WTC11 (cell line): ENCODE results near the gene PEX19. TPM values are rescaled to one million over a fixed set of nuclear protein-coding genes. Genes with fewer than 3 reads are reported as not detected.
A peak's percentile ranks its signal among the peaks of the same experiment; 100 is the strongest.

ENCODE experiments used
- ATAC-seq: fragments of 200-7000 bp; cut with Tn5 transposase; 2 replicates; pipeline ENCODE4 v1.10.0; 2021; ENCODE audit warnings: mild to moderate bottlenecking, moderate library complexity
- CTCF ChIA-PET: fragments of 300-600 bp; sonication (Branson Sonifier 250); formaldehyde crosslinking; loops from one replicate; lab custom pipeline; 2021; ENCODE audit warnings: antibody characterized with exemption; lab: Charles Lee
- POLR2A ChIA-PET: fragments of 350-600 bp; sonication (Branson Sonifier 250); formaldehyde crosslinking; loops from one replicate; lab custom pipeline; 2021; ENCODE audit warnings: antibody characterized with exemption; lab: Charles Lee
- DNase-seq: peaks from one replicate; pipeline ENCODE4 v3.0.0; 2021; ENCODE audit warnings: low spot score
- H3K27ac Mint-ChIP-seq: 2 replicates; pipeline ENCODE4 v1.8.0; 2021; ENCODE audit warnings: mixed read lengths
- H3K27me3 Mint-ChIP-seq: 2 replicates; pipeline ENCODE4 v1.8.0; 2021; ENCODE audit warnings: low read depth, mild to moderate bottlenecking, moderate library complexity, mixed read lengths
- H3K36me3 Mint-ChIP-seq: 2 replicates; pipeline ENCODE4 v1.8.0; 2021; ENCODE audit warnings: mixed read lengths
- H3K4me1 Mint-ChIP-seq: 2 replicates; pipeline ENCODE4 v1.8.0; 2022; ENCODE audit warnings: mixed read lengths
- H3K4me3 Mint-ChIP-seq: 2 replicates; pipeline ENCODE4 v1.8.0; 2021; ENCODE audit warnings: mild to moderate bottlenecking, moderate library complexity, mixed read lengths
- H3K9me3 Mint-ChIP-seq: 2 replicates; pipeline ENCODE4 v1.8.0; 2021; ENCODE audit warnings: mixed read lengths
- EMX1 ChIP-seq: fragments of 250-450 bp; sonication (Bioruptor Pico); IDR thresholded peaks from 2 replicates; pipeline ENCODE4 v1.8.0; 2021; ENCODE audit warnings: mild to moderate bottlenecking
- ETV6 ChIP-seq: sonication (generic); formaldehyde crosslinking; IDR thresholded peaks from 2 replicates; pipeline ENCODE4 v1.8.1; 2022; ENCODE audit warnings: mild to moderate bottlenecking, missing genetic modification reagents
- GRHL2 ChIP-seq: fragments of 250-450 bp; sonication (Bioruptor Pico); IDR thresholded peaks from 2 replicates; pipeline ENCODE4 v1.8.0; 2022; ENCODE audit warnings: mild to moderate bottlenecking, moderate library complexity; ENCODE audit not compliant: insufficient replicate concordance, severe bottlenecking
- GTF2I ChIP-seq: fragments of 250-450 bp; sonication (Bioruptor Pico); conservative IDR thresholded peaks from 2 replicates; pipeline ENCODE4 v1.4.0; 2021; ENCODE audit warnings: mild to moderate bottlenecking
- HMGA2 ChIP-seq: fragments of 250-450 bp; sonication (Bioruptor Pico); IDR thresholded peaks from 2 replicates; pipeline ENCODE4 v1.4.0; 2021; ENCODE audit warnings: mild to moderate bottlenecking, moderate library complexity
- MYBL2 ChIP-seq: sonication (generic); formaldehyde crosslinking; IDR thresholded peaks from 2 replicates; pipeline ENCODE4 v1.8.1; 2023; ENCODE audit warnings: mild to moderate bottlenecking, moderate library complexity, missing genetic modification reagents
- NFATC4 ChIP-seq: fragments of 250-450 bp; sonication (Bioruptor Pico); IDR thresholded peaks from 2 replicates; pipeline ENCODE4 v1.9.0; 2021; ENCODE audit warnings: mild to moderate bottlenecking
- TEAD4 ChIP-seq: sonication (generic); formaldehyde crosslinking; IDR thresholded peaks from 2 replicates; pipeline ENCODE4 v1.8.0; 2022; ENCODE audit warnings: mild to moderate bottlenecking, missing genetic modification reagents
- ZNF121 ChIP-seq: sonication (generic); formaldehyde crosslinking; IDR thresholded peaks from 2 replicates; pipeline ENCODE4 v1.8.0; 2023; ENCODE audit warnings: missing genetic modification reagents
- total RNA-seq: library from RNA; stranded (reverse); gene quantifications from 3 replicates; pipeline ENCODE4 v1.2.3, GENCODE V29; 2021
- TF ChIP-seq, protein P1 (sequence below): sonication (generic); formaldehyde crosslinking; IDR thresholded peaks from 2 replicates; pipeline ENCODE4 v1.8.1; 2023; ENCODE audit warnings: mild to moderate bottlenecking, moderate library complexity, missing genetic modification reagents
- TF ChIP-seq, protein P2 (sequence below): sonication (generic); formaldehyde crosslinking; IDR thresholded peaks from 2 replicates; pipeline ENCODE4 v1.8.1; 2022; ENCODE audit warnings: mild to moderate bottlenecking, missing genetic modification reagents, moderate library complexity, borderline replicate concordance
- TF ChIP-seq, protein P3 (sequence below): sonication (generic); formaldehyde crosslinking; IDR thresholded peaks from 2 replicates; pipeline ENCODE4 v1.8.1; 2022; ENCODE audit warnings: missing genetic modification reagents, borderline replicate concordance
- TF ChIP-seq, protein P4 (sequence below): sonication (generic); formaldehyde crosslinking; IDR thresholded peaks from 2 replicates; pipeline ENCODE4 v1.8.1; 2023; ENCODE audit warnings: mild to moderate bottlenecking, missing genetic modification reagents, moderate library complexity
- TF ChIP-seq, protein P5 (sequence below): sonication (generic); formaldehyde crosslinking; IDR thresholded peaks from 2 replicates; pipeline ENCODE4 v1.8.1; 2023; ENCODE audit warnings: mild to moderate bottlenecking, missing genetic modification reagents, borderline replicate concordance
- TF ChIP-seq, protein P6 (sequence below): fragments of 200-600 bp; IDR thresholded peaks from 2 replicates; pipeline ENCODE4 v1.8.0; 2022; ENCODE audit warnings: antibody characterized with exemption
- TF ChIP-seq, protein P7 (sequence below): fragments of 250-450 bp; sonication (Bioruptor Pico); IDR thresholded peaks from 2 replicates; pipeline ENCODE4 v1.9.0; 2021; ENCODE audit warnings: mild to moderate bottlenecking
- TF ChIP-seq, protein P8 (sequence below): sonication (generic); formaldehyde crosslinking; IDR thresholded peaks from 2 replicates; pipeline ENCODE4 v1.8.0; 2022; ENCODE audit warnings: mild to moderate bottlenecking, missing genetic modification reagents

Gene PEX19
- total RNA-seq, 1 experiment from 2014 or later, result 85.2 TPM

DNA sequence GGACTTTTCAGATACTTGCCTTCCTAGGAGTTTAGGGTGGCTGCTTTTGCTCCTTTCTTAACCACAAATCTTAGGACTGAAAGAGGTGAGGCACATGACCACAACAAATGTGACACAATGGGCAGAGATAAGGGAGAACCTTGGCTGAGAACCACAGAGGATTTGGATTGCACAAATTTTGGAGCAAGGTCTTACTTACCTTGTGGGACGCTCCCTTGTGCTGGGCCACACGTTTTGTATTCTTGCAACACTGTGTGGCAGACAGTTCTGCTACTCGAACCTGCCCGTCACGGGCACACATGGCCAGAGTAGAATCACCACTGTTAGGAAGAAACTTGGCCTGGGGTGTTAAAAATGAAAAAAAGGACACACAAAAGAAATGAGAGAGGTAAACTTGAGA is 46.5 kb downstream of the PEX19 start:
- H3K27me3 Mint-ChIP-seq, result no peaks in the 10 kb centered on the region
- peaks cover 57% of the 10 kb centered on the region for H3K36me3 Mint-ChIP-seq
- ChIA-PET CTCF (interaction anchor here (0.9 to 5.4 kb wide), 4 partner anchors 14 to 153 kb away, joined by 3 to 46 read pairs (median 4); no protein-coding TSS in a partner anchor), POLR2A (no interaction called here)
- H3K4me1 Mint-ChIP-seq, result peaks cover 10% of the 10 kb centered on the region
- DNase-seq (no peak), ATAC-seq (no peak)
- no peaks in the 10 kb centered on the region for H3K9me3 Mint-ChIP-seq
- 0 out of 2 replicates have a peak overlapping the region, but pooled peaks have one; percentile 42 for H3K27ac Mint-ChIP-seq
- TF ChIP-seq, protein P1, sequence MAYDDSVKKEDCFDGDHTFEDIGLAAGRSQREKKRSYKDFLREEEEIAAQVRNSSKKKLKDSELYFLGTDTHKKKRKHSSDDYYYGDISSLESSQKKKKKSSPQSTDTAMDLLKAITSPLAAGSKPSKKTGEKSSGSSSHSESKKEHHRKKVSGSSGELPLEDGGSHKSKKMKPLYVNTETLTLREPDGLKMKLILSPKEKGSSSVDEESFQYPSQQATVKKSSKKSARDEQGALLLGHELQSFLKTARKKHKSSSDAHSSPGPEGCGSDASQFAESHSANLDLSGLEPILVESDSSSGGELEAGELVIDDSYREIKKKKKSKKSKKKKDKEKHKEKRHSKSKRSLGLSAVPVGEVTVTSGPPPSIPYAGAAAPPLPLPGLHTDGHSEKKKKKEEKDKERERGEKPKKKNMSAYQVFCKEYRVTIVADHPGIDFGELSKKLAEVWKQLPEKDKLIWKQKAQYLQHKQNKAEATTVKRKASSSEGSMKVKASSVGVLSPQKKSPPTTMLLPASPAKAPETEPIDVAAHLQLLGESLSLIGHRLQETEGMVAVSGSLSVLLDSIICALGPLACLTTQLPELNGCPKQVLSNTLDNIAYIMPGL, result no peak
- TF ChIP-seq NFATC4 (no peak), HMGA2 (CRISPR knock-in tag) (no peak), ETV6 (CRISPR knock-in tag) (no peak)
- TF ChIP-seq, protein P2, sequence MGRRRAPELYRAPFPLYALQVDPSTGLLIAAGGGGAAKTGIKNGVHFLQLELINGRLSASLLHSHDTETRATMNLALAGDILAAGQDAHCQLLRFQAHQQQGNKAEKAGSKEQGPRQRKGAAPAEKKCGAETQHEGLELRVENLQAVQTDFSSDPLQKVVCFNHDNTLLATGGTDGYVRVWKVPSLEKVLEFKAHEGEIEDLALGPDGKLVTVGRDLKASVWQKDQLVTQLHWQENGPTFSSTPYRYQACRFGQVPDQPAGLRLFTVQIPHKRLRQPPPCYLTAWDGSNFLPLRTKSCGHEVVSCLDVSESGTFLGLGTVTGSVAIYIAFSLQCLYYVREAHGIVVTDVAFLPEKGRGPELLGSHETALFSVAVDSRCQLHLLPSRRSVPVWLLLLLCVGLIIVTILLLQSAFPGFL (CRISPR knock-in tag), result no peak
- TF ChIP-seq, protein P3, sequence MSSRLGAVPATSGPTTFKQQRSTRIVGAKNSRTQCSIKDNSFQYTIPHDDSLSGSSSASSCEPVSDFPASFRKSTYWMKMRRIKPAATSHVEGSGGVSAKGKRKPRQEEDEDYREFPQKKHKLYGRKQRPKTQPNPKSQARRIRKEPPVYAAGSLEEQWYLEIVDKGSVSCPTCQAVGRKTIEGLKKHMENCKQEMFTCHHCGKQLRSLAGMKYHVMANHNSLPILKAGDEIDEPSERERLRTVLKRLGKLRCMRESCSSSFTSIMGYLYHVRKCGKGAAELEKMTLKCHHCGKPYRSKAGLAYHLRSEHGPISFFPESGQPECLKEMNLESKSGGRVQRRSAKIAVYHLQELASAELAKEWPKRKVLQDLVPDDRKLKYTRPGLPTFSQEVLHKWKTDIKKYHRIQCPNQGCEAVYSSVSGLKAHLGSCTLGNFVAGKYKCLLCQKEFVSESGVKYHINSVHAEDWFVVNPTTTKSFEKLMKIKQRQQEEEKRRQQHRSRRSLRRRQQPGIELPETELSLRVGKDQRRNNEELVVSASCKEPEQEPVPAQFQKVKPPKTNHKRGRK, result no peak
- TF ChIP-seq, protein P4, sequence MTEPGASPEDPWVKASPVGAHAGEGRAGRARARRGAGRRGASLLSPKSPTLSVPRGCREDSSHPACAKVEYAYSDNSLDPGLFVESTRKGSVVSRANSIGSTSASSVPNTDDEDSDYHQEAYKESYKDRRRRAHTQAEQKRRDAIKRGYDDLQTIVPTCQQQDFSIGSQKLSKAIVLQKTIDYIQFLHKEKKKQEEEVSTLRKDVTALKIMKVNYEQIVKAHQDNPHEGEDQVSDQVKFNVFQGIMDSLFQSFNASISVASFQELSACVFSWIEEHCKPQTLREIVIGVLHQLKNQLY (CRISPR knock-in tag), result no peak
- no peak overlapping the region for H3K4me3 Mint-ChIP-seq

DNA sequence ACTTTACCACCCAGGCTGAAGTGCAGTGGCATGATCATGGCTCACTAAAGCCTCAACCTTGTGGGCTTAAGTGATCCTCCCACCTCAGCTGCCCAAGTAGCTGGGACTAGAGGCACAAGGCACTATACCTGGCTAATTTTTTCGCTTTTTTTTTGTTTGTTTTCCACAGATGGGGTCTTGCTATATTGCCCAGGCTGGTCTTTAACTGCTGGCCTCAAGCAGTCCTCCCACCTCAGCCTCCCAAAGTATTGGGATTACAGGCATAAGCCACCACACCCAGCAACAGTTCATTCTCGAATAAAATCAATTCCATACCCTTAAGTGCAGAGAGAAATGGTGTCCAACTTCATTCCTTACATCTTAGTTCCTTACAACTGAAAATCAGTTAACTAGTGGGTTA is 47.4 kb downstream of the PEX19 start:
- Mint-ChIP-seq H3K27me3 (no peaks in the 10 kb centered on the region), H3K4me3 (no peak overlapping the region)
- TF ChIP-seq MYBL2 (no peak), ZNF121 (CRISPR knock-in tag) (peak; percentile 71), GRHL2 (CRISPR knock-in tag) (no peak)
- TF ChIP-seq, protein P1, result no peak
- TF ChIP-seq, all 79 proteins: peak for 1
- CTCF ChIA-PET, result no interaction called here
- no peak overlapping the region for H3K27ac Mint-ChIP-seq
- peaks cover 11% of the 10 kb centered on the region for H3K4me1 Mint-ChIP-seq
- no peaks in the 10 kb centered on the region for H3K9me3 Mint-ChIP-seq
- peaks cover 54% of the 10 kb centered on the region for H3K36me3 Mint-ChIP-seq
- DNase-seq (no peak), ATAC-seq (no peak)
- POLR2A ChIA-PET, result no interaction called here

DNA sequence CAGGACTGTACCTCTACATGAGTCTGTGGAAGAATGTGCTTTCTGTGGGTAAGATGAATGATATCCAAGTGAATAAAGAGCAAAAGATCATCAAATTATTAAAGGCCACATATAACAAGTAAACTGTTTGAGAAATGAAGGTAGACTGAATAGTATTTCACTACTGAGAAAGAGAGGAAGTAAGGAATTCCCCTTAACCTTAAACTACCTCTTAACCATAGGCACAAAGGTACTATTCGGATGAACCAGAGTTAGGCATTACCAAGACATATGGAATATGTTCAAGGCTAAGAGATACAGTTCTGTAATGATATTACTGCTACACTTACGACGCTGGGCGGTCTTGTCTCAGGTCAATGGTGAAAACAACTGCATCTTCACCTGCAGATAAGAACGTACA is 48.1 kb downstream of the PEX19 start:
- peaks cover 11% of the 10 kb centered on the region for H3K4me1 Mint-ChIP-seq
- H3K4me3 Mint-ChIP-seq, result no peak overlapping the region
- H3K36me3 Mint-ChIP-seq, result peaks cover 55% of the 10 kb centered on the region
- DNase-seq (no peak), ATAC-seq (no peak)
- POLR2A ChIA-PET, result no interaction called here
- no peaks in the 10 kb centered on the region for H3K27me3 Mint-ChIP-seq
- CTCF ChIA-PET, result no interaction called here
- no peaks in the 10 kb centered on the region for H3K9me3 Mint-ChIP-seq
- no peak overlapping the region for H3K27ac Mint-ChIP-seq
- TF ChIP-seq MYBL2 (no peak), GTF2I (CRISPR knock-in tag) (no peak), EMX1 (CRISPR knock-in tag) (no peak), TEAD4 (CRISPR knock-in tag) (no peak)
- TF ChIP-seq, protein P5, sequence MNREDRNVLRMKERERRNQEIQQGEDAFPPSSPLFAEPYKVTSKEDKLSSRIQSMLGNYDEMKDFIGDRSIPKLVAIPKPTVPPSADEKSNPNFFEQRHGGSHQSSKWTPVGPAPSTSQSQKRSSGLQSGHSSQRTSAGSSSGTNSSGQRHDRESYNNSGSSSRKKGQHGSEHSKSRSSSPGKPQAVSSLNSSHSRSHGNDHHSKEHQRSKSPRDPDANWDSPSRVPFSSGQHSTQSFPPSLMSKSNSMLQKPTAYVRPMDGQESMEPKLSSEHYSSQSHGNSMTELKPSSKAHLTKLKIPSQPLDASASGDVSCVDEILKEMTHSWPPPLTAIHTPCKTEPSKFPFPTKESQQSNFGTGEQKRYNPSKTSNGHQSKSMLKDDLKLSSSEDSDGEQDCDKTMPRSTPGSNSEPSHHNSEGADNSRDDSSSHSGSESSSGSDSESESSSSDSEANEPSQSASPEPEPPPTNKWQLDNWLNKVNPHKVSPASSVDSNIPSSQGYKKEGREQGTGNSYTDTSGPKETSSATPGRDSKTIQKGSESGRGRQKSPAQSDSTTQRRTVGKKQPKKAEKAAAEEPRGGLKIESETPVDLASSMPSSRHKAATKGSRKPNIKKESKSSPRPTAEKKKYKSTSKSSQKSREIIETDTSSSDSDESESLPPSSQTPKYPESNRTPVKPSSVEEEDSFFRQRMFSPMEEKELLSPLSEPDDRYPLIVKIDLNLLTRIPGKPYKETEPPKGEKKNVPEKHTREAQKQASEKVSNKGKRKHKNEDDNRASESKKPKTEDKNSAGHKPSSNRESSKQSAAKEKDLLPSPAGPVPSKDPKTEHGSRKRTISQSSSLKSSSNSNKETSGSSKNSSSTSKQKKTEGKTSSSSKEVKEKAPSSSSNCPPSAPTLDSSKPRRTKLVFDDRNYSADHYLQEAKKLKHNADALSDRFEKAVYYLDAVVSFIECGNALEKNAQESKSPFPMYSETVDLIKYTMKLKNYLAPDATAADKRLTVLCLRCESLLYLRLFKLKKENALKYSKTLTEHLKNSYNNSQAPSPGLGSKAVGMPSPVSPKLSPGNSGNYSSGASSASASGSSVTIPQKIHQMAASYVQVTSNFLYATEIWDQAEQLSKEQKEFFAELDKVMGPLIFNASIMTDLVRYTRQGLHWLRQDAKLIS (CRISPR knock-in tag), result no peak
- TF ChIP-seq, protein P6, sequence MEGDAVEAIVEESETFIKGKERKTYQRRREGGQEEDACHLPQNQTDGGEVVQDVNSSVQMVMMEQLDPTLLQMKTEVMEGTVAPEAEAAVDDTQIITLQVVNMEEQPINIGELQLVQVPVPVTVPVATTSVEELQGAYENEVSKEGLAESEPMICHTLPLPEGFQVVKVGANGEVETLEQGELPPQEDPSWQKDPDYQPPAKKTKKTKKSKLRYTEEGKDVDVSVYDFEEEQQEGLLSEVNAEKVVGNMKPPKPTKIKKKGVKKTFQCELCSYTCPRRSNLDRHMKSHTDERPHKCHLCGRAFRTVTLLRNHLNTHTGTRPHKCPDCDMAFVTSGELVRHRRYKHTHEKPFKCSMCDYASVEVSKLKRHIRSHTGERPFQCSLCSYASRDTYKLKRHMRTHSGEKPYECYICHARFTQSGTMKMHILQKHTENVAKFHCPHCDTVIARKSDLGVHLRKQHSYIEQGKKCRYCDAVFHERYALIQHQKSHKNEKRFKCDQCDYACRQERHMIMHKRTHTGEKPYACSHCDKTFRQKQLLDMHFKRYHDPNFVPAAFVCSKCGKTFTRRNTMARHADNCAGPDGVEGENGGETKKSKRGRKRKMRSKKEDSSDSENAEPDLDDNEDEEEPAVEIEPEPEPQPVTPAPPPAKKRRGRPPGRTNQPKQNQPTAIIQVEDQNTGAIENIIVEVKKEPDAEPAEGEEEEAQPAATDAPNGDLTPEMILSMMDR, result no peak
- TF ChIP-seq, protein P7, sequence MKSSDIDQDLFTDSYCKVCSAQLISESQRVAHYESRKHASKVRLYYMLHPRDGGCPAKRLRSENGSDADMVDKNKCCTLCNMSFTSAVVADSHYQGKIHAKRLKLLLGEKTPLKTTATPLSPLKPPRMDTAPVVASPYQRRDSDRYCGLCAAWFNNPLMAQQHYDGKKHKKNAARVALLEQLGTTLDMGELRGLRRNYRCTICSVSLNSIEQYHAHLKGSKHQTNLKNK, result no peak
- TF ChIP-seq, protein P8, sequence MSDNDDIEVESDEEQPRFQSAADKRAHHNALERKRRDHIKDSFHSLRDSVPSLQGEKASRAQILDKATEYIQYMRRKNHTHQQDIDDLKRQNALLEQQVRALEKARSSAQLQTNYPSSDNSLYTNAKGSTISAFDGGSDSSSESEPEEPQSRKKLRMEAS (CRISPR knock-in tag), result no peak
- TF ChIP-seq, protein P4 (CRISPR knock-in tag), result no peak
